HG02642 (cell line): ENCODE data around the gene VWA7.

Source experiments
- ATAC-seq: cut with Tn5 transposase; IDR thresholded peaks from one replicate; pipeline ENCODE4 v1.9.1; 2021; ENCODE audit warnings: mild to moderate bottlenecking; ENCODE audit not compliant: unreplicated experiment, poor library complexity

Gene VWA7

DNA sequence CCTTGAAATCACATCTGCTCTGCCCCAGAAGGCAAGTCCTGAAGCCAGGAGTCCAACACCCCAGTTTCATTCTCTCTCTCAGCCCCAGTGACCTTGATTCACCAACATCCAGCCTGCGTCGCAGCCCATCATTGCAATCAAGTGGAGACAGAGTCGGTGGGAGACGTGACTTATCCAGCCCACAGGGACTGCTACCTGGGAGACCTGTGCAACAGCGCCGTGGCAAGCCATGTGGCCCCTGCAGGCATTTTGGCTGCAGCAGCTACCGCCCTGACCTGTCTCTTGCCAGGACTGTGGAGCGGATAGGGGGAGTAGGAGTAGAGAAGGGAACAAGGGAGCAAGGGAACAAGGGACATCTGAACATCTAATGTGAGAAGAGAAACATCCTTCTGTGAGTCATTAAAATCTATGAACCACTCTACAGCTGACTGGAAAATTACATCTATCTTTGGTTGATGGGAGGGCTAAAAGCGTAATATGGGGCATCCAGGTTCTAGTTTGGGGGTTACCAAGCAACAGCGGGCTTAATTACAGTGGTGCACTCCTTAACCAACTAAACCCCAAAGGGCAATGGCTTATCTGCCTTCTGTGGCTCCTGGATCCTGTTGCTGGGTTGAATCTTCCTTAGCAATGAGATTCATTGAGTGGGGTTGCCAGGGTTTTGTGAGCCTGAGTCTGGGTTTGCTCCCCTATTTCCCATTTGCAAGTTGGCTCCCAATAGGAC, 59.5 kb downstream of the VWA7 start:
- ATAC-seq: no peak
